Neural cell (in vitro differentiated cells): ENCODE measurements around the gene C11orf21.

Experiments used
- EP300 ChIP-seq: fragments of 450-650 bp; conservative IDR thresholded peaks from 2 replicates; pipeline ENCODE4 v1.6.1; 2014; ENCODE audit warnings: antibody characterized with exemption, mild to moderate bottlenecking, moderate library complexity; ENCODE audit not compliant: poor library complexity, severe bottlenecking
- EZH2 ChIP-seq: fragments of 200-600, 300-800 bp; shearing (Covaris generic), sonication (generic); IDR thresholded peaks from 2 replicates; pipeline ENCODE4 v1.6.1; 2014; ENCODE audit warnings: antibody characterized with exemption, low read length, borderline replicate concordance, mild to moderate bottlenecking; ENCODE audit not compliant: insufficient read depth, poor library complexity, severe bottlenecking
- POLR2AphosphoS5 ChIP-seq: IDR thresholded peaks from 2 replicates; pipeline ENCODE4 v1.6.1; 2012
- SMC3 ChIP-seq: fragments of 450-650 bp; conservative IDR thresholded peaks from 2 replicates; pipeline ENCODE4 v1.6.1; 2014; ENCODE audit warnings: antibody characterized with exemption, mild to moderate bottlenecking, moderate library complexity; ENCODE audit not compliant: poor library complexity
- TAF1 ChIP-seq: IDR thresholded peaks from 2 replicates; pipeline ENCODE4 v1.6.1; 2012; ENCODE audit warnings: low read depth
- TF ChIP-seq, protein P1 (sequence below): fragments of 450-650 bp; IDR thresholded peaks from 2 replicates; pipeline ENCODE4 v1.5.1; 2014; ENCODE audit warnings: antibody characterized with exemption, mild to moderate bottlenecking, moderate library complexity; ENCODE audit not compliant: poor library complexity, severe bottlenecking
- TF ChIP-seq, protein P2 (sequence below): IDR thresholded peaks from 2 replicates; pipeline ENCODE4 v1.6.1; 2012; ENCODE audit warnings: borderline replicate concordance

DNA sequence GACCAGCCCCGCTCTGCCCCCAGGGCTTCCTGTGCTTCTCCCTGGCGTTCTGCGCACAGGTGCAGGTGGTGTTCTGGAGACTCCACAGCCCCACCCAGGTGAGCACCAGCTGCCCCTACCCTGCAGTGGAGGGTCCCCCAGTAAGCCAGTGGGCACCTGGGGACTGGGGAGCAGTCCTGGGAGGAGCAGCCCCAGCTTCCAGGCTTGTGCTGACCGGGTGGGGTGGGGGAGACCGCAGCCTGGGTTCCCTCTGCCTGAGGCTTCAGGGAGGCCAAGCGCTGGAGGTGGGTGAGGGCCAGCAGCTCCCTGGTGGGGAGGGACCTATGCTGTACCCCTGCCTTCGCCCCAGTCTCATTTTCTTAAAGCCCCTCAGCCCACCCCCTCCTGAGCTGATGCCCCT lies 7.0 kb upstream of the C11orf21 start:
- TF ChIP-seq, protein P1, sequence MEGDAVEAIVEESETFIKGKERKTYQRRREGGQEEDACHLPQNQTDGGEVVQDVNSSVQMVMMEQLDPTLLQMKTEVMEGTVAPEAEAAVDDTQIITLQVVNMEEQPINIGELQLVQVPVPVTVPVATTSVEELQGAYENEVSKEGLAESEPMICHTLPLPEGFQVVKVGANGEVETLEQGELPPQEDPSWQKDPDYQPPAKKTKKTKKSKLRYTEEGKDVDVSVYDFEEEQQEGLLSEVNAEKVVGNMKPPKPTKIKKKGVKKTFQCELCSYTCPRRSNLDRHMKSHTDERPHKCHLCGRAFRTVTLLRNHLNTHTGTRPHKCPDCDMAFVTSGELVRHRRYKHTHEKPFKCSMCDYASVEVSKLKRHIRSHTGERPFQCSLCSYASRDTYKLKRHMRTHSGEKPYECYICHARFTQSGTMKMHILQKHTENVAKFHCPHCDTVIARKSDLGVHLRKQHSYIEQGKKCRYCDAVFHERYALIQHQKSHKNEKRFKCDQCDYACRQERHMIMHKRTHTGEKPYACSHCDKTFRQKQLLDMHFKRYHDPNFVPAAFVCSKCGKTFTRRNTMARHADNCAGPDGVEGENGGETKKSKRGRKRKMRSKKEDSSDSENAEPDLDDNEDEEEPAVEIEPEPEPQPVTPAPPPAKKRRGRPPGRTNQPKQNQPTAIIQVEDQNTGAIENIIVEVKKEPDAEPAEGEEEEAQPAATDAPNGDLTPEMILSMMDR: no peak
- TF ChIP-seq TAF1: no peak
- TF ChIP-seq, protein P2, sequence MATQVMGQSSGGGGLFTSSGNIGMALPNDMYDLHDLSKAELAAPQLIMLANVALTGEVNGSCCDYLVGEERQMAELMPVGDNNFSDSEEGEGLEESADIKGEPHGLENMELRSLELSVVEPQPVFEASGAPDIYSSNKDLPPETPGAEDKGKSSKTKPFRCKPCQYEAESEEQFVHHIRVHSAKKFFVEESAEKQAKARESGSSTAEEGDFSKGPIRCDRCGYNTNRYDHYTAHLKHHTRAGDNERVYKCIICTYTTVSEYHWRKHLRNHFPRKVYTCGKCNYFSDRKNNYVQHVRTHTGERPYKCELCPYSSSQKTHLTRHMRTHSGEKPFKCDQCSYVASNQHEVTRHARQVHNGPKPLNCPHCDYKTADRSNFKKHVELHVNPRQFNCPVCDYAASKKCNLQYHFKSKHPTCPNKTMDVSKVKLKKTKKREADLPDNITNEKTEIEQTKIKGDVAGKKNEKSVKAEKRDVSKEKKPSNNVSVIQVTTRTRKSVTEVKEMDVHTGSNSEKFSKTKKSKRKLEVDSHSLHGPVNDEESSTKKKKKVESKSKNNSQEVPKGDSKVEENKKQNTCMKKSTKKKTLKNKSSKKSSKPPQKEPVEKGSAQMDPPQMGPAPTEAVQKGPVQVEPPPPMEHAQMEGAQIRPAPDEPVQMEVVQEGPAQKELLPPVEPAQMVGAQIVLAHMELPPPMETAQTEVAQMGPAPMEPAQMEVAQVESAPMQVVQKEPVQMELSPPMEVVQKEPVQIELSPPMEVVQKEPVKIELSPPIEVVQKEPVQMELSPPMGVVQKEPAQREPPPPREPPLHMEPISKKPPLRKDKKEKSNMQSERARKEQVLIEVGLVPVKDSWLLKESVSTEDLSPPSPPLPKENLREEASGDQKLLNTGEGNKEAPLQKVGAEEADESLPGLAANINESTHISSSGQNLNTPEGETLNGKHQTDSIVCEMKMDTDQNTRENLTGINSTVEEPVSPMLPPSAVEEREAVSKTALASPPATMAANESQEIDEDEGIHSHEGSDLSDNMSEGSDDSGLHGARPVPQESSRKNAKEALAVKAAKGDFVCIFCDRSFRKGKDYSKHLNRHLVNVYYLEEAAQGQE: no peak
- TF ChIP-seq EP300: no peak
- TF ChIP-seq EZH2: no peak
- no peak for TF ChIP-seq SMC3
- TF ChIP-seq POLR2AphosphoS5: no peak
